NCI-H1417 treated with DMSO at 0.1 percent for 48 hours (cell line): Measurements from ENCODE around the gene ADAM33.

Source experiments
- DNase-seq: peaks from one replicate; lab custom pipeline; 2025; lab: John Stamatoyannopoulos, UW

Gene ADAM33

DNA sequence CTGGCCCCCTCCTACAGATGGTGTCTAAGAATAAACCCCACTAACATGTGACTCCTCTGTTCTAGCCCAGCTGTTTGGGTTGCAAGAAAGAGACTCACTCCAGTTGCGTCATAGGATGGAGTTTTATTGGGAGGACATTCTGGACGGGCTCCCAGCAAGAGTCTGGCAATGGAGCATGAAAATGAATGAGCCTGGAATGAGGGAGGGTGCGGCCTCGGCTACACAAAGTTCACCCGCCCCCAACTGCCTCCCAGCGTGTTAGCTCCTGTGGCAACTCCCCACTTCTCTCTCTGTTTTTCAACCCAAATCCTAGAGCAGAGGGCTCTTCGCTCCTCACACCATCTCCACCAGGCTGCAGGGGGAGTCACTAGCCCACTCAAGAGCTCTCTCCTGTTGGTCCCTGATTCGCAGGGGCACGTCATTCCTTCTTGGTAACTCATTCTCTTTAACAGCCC is 5.1 kb upstream of the ADAM33 start:
- DNase-seq: no peak

DNA sequence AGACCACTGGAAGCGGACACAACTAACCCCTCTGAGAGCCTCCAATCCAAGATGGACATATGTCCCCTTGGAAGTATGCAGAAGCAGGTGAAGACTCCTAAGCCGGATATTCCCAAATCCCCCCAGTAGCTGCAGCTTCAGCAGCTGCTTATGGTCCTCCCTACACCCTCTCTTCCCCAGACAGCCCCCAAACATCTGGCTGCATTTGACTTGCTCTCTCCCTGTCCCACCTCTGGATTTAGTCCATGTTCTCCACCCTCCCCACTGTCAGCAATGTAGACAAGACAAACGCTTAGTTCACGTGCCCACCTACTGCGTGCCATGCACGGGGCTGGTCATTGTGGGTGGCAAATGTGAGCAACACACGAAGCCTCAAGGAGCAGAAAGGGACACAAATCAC is 4.6 kb upstream of the ADAM33 start:
- DNase-seq: no peak

DNA sequence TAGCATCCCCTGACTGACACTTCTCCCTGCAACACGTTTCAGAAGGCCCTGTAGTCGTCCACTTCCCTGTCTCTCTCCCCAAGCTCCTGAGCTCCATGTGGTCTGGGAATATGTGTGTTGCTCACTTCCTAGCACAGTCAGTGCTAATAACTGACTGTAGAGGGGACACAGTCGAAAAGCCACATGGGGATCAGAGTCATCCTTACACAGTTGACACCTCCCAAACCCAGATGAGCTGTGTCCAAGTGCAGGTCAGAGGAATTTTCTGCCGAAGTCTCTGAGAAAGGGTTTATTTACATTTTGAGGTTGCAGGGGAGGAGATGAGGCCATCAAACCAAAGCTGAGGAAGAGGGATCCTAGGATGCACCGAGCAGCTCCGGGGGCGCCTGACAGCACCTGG is 3.5 kb upstream of the ADAM33 start:
- no peak for DNase-seq

DNA sequence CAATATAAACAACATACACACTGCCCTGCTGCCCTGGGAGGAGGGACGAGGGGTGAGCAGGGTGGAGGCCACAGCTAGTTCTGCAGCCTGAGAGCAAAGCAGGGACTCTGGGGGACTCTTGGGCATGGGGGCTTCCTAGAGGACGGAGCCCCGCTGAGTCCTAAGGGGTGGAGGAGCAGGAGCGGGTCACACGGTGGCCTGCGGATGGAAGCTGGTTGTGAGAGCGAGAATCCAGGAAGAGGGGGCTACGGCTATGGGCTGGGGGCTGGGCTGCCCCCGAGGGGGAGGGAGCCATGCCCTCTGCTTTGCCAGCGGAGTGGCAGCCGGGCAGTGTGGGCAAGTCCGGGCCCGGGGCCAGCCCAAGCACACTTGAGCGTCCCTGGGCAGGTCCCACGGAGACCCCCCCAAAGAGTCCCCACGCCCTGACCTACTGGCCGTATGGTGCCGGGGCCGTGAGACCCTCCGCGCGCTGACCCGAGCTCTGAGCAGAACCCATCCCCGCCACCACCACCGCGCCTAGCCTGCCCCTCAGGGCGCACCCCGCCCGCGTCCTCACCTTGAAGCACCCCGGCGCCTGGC is 369 bp downstream of the ADAM33 start:
- no peak for DNase-seq

DNA sequence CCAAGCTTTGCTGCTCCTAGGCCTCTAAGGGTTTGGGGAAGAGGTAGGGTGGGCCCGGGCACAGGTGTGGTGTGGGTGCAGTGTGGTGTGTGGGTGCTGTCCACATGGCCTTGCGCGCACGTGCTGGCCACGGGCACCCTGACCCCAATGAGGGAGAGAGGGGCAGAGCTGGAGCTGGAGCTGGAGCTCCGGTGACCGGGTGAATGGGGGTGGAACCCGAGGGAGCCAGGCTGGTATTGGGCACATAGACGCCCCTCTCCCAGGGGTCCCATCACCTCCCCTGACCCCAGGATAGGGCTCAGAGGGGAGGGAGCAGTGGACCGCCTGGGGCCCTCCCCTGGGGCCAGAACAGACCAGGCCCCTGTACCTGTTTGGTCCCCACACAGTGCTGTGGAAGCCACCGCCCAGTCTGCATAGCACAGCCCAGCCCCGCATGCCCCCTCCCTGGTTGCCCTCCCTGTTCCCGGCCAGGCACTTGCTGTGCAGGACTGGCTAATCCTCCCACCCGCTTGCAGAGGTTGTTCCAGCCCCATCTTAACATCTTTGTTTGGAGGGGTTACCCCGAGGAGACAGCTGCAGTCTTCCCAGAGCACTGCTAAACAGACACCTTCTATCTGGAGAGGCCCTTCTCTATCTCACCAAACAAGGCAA is 984 bp downstream of the ADAM33 start:
- DNase-seq: no peak

DNA sequence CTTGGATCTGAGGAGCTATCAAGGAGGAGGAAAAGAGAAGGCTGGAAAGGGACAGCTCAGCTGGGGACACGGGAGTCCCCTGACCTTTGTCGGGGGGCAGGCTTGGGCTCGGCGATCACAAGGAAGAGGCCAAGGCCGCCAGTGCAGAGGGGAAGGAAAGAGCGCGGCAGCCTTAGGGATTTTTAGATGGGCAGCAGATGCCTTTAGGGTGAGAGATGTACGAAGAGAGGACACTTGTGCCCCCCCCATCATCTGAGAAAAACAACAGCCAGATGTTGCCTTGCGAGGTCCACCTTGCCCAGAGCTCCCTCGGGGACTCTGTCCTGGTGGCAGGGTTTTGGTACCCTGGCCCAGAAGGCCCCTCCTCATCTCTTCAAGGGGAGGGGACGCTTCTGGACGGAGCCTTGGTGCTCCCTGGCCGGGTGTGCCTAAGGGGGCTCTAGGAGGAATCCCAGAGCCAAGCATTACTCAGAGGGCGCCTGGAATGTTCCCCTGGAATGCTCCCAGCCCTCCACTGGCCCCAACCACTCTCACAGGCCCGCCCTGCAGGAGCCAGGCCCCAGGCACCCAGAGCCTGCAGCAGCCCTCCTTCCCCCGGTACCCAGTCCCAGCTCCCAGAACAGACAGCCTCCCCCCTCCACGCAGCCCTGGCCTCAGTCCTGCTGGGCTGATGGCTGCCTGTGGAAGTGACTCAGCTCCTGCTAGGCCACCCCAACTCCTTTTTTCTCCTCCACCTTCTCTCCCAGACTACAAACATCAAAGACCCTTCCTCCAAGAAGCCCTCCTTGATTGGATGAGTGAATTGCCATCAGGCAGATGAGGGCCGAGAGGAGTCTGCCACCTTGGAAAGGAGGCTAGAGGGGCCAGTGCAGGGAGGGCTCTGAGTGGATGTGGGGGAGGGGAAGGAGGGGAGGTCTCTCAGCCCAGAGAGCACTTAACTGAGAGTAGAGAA is 1.8 kb downstream of the ADAM33 start:
- no peak for DNase-seq

DNA sequence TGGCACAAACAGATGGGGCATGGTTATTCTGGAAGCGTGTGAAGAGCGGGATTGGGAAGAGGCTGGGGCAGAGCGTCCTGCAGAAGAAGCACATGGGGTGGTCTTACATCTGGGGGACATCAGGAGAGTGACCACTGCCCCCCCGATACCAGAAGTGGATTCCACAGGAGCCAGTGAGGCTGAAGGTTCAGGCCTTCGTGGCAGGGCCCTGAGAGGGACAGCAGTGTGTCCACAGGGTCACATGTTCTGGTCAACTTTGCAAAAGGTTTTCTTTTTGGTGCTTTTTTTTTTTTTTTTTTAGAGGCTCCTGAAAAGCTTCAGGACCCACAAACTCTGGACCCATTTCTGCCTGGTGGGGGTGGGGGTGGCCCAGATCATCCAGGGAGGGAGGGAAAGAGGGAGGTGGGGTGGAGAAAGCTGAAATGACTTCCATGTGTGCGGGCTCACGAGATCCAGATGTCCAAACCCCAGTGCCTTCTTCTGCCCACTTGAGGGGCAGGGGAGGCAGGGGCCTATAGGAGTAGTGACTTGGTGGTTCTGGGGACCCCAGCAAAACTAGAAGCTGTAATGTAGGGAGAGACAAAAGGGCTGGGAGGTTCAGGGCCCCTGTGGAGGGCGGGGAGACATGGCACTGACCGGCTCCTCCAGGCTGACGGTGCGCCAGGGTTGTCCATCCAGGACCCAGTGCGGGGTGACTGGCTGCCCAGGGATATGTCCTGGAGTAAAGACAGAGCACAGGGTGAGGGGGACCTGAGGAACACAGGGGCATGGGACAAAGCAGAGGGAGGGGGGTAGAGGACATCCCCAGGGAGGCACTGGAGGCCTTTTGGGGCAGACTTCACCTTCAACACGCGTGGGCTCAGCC is 2.7 kb downstream of the ADAM33 start:
- DNase-seq: no peak

DNA sequence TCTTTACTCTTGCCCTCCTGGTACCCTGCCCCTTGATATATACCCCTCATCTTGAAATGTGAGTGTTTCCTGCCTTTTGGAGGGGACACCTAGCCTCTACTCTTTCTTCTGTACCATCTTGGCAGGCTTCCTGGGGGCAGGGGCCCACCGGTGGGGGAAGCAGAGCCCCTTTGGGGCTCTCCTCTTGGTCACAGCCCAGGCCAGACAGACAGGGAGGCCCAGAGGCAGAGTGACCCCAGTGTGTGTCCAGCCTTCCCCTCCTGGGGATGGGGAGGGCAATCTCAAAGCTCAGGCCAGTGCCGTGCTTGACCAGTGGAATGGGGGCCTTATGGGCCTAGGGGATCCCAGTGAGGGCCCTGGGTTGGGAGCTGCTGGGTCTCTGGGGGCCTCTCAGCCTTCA is 3.6 kb downstream of the ADAM33 start:
- no peak for DNase-seq

DNA sequence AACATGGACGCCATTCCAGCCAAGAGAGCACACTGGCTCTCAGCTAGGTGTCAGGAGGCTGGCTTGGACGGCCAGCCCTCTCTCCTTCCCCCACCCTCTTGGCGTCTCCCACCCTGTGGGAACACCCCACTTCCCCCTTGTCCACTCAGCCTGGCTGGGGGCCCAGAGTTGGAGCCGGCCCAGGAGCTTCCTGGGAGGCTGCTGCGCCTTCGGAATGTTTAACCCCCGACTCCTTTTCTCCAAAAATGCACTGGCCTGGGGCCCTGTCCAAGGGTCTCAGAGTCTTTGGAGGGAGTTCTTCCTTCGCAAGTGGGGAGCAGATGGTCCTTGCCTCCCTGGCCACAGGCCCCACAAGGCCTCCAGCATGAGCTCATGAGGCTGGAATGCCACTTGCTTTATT is 4.1 kb downstream of the ADAM33 start:
- no peak for DNase-seq

DNA sequence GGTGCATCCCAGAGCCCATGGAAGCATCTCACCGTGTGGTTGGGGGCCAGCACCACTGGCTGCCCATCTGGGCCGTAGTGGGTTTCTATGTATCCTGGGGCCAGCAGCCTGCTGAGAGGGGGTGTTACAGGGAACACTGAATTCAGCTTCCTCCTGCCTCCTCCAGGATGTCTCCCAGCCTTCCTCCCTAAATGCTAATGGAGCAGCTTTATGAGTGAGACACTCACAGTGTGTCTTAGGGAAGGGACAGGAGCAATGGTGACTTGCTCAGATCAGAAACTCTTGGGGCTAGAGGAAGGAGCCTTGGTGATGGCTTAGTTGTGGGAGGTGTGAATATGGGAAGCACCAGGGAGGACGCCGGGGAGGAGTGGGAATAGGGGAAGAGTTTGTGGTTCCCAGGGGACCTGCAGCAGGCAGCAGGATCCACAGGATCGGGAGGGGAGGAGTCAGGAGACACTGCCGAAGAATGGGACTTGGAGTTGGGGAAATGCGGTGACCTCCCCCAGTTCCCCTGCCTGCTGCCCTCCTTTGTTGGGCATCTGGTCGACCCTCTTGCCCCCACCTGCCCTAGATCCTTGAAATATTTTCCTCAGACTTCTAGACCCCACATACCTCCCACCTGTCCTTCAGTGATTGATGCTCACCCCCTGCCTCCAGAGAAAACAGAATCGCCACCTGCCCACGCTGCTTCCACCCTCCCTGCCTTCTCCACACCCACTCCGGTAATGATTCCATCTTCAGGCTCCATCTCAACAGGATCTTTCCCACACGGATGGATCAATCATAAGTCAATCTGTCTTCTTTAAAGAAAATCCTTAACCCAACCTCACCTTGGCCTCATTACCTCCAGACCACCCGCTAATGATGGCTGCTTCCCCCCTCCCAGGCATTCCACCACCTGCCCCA is 6.6 kb downstream of the ADAM33 start:
- no peak for DNase-seq

DNA sequence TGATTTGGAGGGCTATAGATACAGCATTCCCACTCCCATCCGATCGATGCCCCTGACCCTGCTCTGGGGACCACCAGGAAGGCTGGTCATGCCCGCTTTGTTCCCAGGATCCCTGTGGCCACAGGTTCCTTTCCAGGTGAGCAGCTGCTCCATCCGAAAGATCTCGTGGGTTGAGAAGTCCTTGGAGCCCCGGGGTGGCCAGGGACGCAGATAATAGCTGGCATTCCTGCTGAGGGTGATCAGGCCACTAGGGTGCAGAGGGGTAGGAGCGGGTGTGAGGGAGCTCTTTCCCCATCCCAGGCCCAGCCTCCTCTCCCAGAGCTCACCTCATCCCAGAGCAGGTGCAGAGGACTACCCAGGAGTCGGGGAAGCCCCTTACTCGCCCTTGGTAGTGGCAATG is 7.4 kb downstream of the ADAM33 start:
- no peak for DNase-seq

DNA sequence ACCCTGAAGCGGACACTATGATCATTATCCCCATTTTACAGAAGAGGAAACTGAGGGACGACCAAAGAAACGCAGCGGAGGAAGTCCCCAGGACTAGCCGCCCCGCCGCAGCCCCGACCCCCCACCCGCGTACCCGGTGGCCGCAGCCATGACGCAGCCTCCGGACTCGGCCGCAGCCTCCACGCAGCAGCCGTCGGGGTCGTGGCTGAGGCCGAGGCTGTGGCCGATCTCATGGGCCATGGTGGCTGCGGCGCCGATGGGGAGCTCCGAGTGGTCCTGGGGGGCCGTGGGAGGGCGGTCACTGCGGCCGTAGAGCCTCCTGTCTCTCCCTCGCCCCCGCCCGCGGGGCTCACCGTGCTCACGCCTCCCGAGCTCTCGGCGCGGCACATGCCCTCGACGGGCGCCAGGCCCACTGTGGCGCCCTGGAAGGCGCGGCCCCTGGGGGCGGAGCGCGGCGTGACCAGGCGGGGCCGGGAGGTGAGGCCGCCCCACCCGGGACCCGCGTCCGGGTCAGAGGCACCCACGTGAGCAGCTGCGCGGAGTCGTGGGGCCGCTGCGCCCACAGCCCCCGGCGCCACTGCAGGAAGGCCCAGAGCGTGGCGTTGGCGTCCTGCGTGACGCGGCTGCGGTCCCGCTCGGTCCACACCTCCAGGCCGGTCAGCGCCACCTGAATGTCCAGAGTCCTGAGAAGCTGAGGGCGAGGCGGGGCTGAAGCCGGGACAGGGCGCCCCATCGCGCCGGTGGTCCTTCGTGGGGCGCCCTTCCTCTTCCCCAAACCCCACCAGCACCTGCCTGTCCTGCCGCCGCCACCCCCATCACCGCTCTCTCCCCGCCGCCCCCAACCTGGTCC is 8.4 kb downstream of the ADAM33 start:
- DNase-seq: no peak

DNA sequence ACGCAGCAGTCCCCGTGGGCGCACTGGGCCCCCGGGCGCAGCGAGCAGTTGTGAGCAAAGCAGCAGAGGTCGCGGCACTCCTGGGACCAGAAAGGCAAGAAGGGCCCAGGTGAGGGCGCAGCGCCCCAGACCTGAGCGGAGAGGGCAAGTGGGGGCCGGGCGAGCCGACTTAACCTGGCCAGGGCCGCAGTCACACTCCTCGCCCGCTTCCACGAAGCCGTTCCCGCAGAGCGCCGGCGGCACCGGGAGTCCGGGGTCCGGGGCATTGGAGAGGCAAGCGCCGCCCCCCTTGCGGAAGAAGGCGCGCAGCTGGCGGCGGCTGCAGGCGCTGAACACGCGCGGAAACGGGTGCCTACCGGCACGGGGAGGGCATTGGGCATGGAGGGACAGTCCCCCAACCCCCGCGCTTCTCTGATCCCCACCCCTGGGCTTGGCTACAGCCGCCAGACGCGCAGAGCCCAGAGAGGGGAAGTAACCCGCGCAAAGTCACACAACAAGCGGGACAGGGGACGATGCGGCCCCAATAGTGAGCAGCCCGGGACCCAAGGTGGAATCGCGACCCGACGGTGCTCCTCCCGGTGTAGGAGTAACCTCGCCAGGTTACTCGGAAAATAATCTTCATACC is 9.2 kb downstream of the ADAM33 start:
- no peak for DNase-seq

DNA sequence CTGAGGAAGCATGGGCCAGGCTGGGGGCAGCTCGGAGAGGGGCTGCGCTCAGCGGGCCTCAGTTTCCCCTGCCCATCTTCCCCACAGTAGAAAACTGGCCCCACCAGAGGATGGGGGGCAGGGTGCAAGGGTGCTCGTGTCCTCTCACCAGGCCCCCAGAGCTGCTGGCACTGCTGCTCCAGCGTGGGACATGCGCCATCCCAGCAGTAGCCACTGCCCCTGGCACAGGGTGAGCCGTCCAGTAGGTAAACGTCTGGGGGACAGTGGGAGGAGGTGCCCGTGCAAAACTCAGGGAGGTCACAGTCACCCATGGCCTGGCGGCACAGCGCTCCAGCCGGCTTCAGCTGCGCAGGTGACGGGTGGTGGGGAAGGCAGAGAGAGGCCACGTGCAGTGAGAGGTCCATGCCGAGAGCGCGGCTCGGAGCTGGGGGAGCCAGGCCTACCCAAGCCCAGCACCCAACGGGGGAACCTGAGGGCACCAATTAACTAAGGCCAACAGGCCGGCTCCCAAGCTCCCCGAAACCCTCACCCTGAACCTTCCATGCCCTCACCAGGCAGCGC is 9.7 kb downstream of the ADAM33 start:
- no peak for DNase-seq

DNA sequence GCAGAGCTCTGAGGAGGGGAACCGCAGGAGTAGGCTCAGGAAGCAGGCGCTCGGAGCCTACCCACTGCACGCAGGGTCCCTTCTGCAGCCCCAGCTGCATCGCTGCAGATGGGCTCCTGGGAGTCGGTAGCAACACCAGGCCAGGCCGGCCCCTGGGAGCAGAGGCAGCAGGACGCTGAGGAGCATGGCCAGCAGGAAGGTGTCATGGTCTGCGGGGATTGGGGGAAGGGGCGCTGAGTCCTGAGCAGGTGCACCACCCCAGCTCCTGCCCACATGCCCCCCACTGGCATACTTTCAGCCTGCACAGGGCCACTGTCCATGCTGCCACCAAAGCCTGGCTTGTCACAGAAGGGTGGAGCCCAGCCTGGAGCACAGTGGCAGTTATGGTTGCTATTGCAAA is 10.9 kb downstream of the ADAM33 start:
- DNase-seq: no peak

DNA sequence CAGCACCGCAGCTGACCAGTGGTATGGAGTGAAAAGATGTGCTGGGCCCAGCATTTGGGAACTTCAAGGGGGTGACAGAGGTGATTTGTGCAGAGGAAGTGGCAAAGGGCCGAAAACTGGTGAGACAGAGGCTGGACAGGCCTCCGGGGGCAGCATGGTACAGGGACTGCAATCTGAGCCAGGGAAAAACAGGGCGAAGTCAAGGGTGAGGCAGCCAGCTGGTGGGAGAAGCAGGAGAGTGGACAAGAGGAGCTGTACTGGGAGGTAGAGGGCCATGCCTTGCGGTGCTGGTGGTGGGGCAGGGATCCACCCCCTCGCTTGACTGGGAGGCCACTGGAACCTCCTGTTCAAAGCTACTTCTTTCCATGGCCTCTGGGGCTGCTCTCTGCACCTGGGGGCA is 11.3 kb downstream of the ADAM33 start:
- DNase-seq: no peak

DNA sequence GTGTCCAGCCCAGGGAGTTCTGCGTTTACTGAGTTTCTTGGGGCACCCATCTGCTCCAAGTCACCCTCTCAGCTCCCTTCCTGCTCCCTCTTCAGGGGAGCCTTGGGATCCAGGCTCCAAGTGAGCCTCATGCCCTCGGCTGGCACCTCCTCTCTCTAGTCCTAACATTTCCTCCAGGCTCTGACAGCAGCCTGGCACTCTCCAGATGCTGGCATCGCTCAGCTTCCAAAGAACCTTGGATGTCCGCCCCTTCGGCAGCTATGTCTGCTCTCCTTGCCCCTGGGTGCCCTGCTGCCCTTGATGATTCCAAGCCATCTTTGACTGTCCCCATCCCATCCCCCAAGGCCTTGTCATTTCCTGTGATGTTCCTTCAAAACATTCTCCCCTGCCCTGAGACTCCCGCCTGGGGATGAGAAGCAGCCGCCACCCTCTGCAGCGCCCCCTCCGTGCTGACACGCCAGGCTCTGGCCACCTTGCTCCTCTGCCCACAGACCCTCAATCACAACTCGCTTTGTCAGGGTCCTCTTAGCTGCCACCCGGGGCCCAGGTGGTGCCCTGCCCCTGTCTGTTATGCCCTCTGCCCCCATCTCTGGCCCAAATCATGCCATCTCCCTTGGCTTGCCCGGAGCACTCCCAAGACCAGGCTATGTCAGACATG is 12.0 kb downstream of the ADAM33 start:
- DNase-seq: no peak

DNA sequence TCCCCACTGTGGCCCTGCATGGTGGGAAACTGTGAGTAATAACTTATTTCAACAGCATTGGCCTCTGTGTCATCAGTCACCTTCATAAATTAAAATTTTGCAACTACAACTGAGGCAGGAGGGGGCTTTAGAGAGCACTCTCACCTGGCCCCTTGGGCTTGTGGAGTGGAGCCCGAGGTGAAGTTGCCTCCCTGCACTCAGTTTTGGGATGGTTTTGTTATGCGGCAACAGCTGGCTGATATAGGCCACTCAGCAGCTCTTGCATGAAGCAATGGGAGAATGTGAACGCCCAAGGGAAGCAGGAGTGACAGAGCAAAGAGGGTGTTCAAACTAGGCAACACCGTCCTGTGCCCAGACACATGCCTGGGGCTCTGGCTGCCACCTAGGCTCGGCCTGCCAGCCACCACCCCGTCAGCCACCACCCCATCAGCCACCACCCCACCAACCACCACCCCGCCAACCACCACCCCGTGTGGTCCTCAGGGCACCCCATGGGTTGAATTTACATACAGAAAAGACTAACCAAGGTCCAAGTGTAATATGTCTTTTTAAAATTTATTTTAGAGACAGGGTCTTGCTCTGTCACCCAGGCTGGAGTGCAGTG is 14.3 kb downstream of the ADAM33 start:
- DNase-seq: no peak
